HepG2 (cell line): ENCODE results near the gene SLC6A16. TPM values are rescaled to one million over a fixed set of nuclear protein-coding genes. Genes with fewer than 3 reads are reported as not detected.

ENCODE experiments used
- BHLHE40 ChIP-seq: IDR thresholded peaks from 2 replicates; pipeline ENCODE4 v1.6.1; 2011; ENCODE audit warnings: low read length, improper control_type of control experiment
- EZH2 ChIP-seq: conservative IDR thresholded peaks from 2 replicates; pipeline ENCODE4 v1.6.1; 2012; ENCODE audit warnings: mild to moderate bottlenecking, low read depth, low read length, moderate library complexity
- FOSL2 ChIP-seq: sonication (generic); formaldehyde crosslinking; IDR thresholded peaks from 2 replicates; pipeline ENCODE4 v1.4.0; 2020; ENCODE audit warnings: missing genetic modification reagents
- HNRNPL ChIP-seq: fragments of 200-400 bp; formaldehyde crosslinking; IDR thresholded peaks from 2 replicates; pipeline ENCODE4 v1.6.1; 2017; ENCODE audit warnings: mild to moderate bottlenecking, low read depth, low read length
- SP1 ChIP-seq, 2 experiments: fragments of 450-650 bp in 1 of 2; sonication (generic) in 1 of 2; formaldehyde crosslinking in 1 of 2; IDR thresholded peaks; 2 replicates each; pipeline versions ENCODE4 v1.4.0 to v1.6.1; 2016 to 2020; ENCODE audit warnings: missing genetic modification reagents in 1 of 2
- THAP11 ChIP-seq: IDR thresholded peaks from 2 replicates; pipeline ENCODE4 v1.6.1; 2016; ENCODE audit warnings: missing biosample characterization, missing genetic modification reagents
- ZBTB38 ChIP-seq: sonication (generic); formaldehyde crosslinking; IDR thresholded peaks from 2 replicates; pipeline ENCODE4 v1.5.1; 2020; ENCODE audit warnings: mild to moderate bottlenecking, missing genetic modification reagents
- polyA plus RNA-seq, 8 experiments: library from polyadenylated mRNA; depleted of rRNA in 3 of 8; stranded (reverse) in 7 of 8; unstranded in 1 of 8; fragments of >200 nt; fragmentation: Illumina TruSeq in 4 of 8; extraction: Trizol in 4 of 8; gene quantifications; 2 replicates each; pipeline versions ENCODE4 v1.2.1 to v1.2.3, GENCODE V29; 2011 to 2016; ENCODE audit warnings: low read depth in 4 of 8, missing spikeins in 1 of 8, mixed read lengths in 1 of 8; ENCODE audit not compliant: insufficient read depth in 1 of 8
- total RNA-seq, 5 experiments: library from RNA; depleted of rRNA; stranded (reverse); fragments of >200 nt; fragmentation: Illumina TruSeq; extraction: Trizol; gene quantifications; 2 replicates each; pipeline ENCODE4 v1.2.3, GENCODE V29; 2016; ENCODE audit warnings: low read depth in 1 of 5
- TF ChIP-seq, protein P1 (sequence below): IDR thresholded peaks from 2 replicates; pipeline ENCODE4 v1.6.1; 2016
- TF ChIP-seq, protein P2 (sequence below): sonication (generic); formaldehyde crosslinking; IDR thresholded peaks from 2 replicates; pipeline ENCODE4 v1.5.1; 2020; ENCODE audit warnings: mild to moderate bottlenecking, missing genetic modification reagents, moderate library complexity
- TF ChIP-seq, protein P3 (sequence below): sonication (generic); formaldehyde crosslinking; IDR thresholded peaks from 2 replicates; pipeline ENCODE4 v1.4.0; 2020; ENCODE audit warnings: missing genetic modification reagents, low read depth, mild to moderate bottlenecking, borderline replicate concordance
- TF ChIP-seq, protein P4 (sequence below): sonication (generic); formaldehyde crosslinking; IDR thresholded peaks from 2 replicates; pipeline ENCODE4 v1.5.0; 2020; ENCODE audit warnings: mild to moderate bottlenecking, missing genetic modification reagents, borderline replicate concordance
- TF ChIP-seq, protein P5 (sequence below): sonication (generic); formaldehyde crosslinking; IDR thresholded peaks from 2 replicates; pipeline ENCODE4 v1.8.1; 2023; ENCODE audit warnings: missing genetic modification reagents, mild to moderate bottlenecking, borderline replicate concordance
- TF ChIP-seq, protein P6 (sequence below): sonication (generic); formaldehyde crosslinking; IDR thresholded peaks from 2 replicates; pipeline ENCODE4 v1.9.0; 2022; ENCODE audit warnings: missing genetic modification reagents, mild to moderate bottlenecking, borderline replicate concordance

The SLC6A16 gene
- total and polyA plus RNA-seq, 2 of the 13 experiments (the other 11 are each of a cell fraction or from before 2014, with no cell fraction given), result 0.07 to 0.18 TPM

DNA sequence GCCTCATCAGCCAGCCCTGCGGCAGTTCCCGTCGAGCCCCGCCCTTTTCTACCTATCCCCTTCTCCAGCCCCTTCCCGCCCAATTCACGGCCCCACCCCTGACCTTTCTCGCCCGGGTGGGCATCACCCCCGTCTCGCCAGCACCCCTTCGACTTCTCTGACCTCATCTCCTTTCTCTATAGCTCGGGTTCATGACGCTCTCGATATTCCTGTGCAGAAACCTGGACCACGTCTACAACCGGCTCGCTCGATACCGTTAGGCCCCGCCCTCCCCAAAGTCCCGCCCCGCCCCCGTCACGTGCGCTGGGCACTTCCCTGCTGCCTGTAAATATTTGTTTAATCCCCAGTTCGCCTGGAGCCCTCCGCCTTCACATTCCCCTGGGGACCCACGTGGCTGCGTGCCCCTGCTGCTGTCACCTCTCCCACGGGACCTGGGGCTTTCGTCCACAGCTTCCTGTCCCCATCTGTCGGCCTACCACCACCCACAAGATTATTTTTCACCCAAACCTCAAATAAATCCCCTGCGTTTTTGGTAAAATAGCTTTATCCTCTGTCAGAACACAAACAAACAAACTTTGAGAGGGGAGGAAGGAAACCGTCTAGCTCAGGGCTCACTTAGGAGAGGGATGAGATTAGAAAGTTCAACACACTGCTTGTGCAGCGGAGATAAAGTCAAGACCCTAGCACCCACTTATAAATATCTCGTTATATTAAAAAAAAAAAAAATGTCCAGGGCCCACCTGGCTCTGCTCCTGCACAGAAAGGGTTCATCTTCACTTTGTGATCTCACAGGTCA is 15.3 kb upstream of the SLC6A16 start (continued):
- TF ChIP-seq, protein P1, sequence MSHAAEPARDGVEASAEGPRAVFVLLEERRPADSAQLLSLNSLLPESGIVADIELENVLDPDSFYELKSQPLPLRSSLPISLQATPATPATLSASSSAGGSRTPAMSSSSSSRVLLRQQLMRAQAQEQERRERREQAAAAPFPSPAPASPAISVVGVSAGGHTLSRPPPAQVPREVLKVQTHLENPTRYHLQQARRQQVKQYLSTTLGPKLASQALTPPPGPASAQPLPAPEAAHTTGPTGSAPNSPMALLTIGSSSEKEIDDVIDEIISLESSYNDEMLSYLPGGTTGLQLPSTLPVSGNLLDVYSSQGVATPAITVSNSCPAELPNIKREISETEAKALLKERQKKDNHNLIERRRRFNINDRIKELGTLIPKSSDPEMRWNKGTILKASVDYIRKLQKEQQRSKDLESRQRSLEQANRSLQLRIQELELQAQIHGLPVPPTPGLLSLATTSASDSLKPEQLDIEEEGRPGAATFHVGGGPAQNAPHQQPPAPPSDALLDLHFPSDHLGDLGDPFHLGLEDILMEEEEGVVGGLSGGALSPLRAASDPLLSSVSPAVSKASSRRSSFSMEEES, result peak; percentile 56; the same call in 1 of the 2 replicates
- TF ChIP-seq, protein P2, sequence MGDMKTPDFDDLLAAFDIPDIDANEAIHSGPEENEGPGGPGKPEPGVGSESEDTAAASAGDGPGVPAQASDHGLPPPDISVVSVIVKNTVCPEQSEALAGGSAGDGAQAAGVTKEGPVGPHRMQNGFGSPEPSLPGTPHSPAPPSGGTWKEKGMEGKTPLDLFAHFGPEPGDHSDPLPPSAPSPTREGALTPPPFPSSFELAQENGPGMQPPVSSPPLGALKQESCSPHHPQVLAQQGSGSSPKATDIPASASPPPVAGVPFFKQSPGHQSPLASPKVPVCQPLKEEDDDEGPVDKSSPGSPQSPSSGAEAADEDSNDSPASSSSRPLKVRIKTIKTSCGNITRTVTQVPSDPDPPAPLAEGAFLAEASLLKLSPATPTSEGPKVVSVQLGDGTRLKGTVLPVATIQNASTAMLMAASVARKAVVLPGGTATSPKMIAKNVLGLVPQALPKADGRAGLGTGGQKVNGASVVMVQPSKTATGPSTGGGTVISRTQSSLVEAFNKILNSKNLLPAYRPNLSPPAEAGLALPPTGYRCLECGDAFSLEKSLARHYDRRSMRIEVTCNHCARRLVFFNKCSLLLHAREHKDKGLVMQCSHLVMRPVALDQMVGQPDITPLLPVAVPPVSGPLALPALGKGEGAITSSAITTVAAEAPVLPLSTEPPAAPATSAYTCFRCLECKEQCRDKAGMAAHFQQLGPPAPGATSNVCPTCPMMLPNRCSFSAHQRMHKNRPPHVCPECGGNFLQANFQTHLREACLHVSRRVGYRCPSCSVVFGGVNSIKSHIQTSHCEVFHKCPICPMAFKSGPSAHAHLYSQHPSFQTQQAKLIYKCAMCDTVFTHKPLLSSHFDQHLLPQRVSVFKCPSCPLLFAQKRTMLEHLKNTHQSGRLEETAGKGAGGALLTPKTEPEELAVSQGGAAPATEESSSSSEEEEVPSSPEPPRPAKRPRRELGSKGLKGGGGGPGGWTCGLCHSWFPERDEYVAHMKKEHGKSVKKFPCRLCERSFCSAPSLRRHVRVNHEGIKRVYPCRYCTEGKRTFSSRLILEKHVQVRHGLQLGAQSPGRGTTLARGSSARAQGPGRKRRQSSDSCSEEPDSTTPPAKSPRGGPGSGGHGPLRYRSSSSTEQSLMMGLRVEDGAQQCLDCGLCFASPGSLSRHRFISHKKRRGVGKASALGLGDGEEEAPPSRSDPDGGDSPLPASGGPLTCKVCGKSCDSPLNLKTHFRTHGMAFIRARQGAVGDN (CRISPR knock-in tag), result peak; percentile 65
- TF ChIP-seq, protein P3, sequence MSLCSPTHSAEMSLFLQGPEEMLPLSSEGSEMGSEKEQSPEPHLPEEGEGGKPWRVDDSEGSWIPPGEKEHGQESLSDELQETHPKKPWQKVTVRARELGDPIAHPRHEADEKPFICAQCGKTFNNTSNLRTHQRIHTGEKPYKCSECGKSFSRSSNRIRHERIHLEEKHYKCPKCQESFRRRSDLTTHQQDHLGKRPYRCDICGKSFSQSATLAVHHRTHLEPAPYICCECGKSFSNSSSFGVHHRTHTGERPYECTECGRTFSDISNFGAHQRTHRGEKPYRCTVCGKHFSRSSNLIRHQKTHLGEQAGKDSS, result 0 out of 2 replicates have a peak, but pooled peaks have one; percentile 42
- no peak for TF ChIP-seq EZH2
- no peak for TF ChIP-seq HNRNPL
- TF ChIP-seq, protein P4, sequence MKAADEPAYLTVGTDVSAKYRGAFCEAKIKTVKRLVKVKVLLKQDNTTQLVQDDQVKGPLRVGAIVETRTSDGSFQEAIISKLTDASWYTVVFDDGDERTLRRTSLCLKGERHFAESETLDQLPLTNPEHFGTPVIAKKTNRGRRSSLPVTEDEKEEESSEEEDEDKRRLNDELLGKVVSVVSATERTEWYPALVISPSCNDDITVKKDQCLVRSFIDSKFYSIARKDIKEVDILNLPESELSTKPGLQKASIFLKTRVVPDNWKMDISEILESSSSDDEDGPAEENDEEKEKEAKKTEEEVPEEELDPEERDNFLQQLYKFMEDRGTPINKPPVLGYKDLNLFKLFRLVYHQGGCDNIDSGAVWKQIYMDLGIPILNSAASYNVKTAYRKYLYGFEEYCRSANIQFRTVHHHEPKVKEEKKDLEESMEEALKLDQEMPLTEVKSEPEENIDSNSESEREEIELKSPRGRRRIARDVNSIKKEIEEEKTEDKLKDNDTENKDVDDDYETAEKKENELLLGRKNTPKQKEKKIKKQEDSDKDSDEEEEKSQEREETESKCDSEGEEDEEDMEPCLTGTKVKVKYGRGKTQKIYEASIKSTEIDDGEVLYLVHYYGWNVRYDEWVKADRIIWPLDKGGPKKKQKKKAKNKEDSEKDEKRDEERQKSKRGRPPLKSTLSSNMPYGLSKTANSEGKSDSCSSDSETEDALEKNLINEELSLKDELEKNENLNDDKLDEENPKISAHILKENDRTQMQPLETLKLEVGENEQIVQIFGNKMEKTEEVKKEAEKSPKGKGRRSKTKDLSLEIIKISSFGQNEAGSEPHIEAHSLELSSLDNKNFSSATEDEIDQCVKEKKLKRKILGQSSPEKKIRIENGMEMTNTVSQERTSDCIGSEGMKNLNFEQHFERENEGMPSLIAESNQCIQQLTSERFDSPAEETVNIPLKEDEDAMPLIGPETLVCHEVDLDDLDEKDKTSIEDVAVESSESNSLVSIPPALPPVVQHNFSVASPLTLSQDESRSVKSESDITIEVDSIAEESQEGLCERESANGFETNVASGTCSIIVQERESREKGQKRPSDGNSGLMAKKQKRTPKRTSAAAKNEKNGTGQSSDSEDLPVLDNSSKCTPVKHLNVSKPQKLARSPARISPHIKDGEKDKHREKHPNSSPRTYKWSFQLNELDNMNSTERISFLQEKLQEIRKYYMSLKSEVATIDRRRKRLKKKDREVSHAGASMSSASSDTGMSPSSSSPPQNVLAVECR (CRISPR knock-in tag), result peak; percentile 71; the same call in 1 of the 2 replicates
- TF ChIP-seq SP1 (IDR thresholded peaks at IDR 0.05), result no peak
- 0 out of 2 replicates have a peak, but pooled peaks have one; percentile 12 for TF ChIP-seq SP1 (CRISPR knock-in tag; IDR thresholded peaks at IDR 0.05)
- TF ChIP-seq, protein P5, sequence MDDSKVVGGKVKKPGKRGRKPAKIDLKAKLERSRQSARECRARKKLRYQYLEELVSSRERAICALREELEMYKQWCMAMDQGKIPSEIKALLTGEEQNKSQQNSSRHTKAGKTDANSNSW, result no peak
- peak; percentile 58 for TF ChIP-seq THAP11 (CRISPR knock-in tag)
- TF ChIP-seq ZBTB38 (CRISPR knock-in tag), result 0 out of 2 replicates have a peak, but pooled peaks have one; percentile 6
- peak; percentile 94 for TF ChIP-seq BHLHE40
- 0 out of 2 replicates have a peak, but pooled peaks have one; percentile 13 for TF ChIP-seq FOSL2 (CRISPR knock-in tag)
- TF ChIP-seq, protein P6, sequence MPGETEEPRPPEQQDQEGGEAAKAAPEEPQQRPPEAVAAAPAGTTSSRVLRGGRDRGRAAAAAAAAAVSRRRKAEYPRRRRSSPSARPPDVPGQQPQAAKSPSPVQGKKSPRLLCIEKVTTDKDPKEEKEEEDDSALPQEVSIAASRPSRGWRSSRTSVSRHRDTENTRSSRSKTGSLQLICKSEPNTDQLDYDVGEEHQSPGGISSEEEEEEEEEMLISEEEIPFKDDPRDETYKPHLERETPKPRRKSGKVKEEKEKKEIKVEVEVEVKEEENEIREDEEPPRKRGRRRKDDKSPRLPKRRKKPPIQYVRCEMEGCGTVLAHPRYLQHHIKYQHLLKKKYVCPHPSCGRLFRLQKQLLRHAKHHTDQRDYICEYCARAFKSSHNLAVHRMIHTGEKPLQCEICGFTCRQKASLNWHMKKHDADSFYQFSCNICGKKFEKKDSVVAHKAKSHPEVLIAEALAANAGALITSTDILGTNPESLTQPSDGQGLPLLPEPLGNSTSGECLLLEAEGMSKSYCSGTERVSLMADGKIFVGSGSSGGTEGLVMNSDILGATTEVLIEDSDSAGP, result no peak
